OCI-LY3 (cell line): ENCODE measurements around the gene C5.
"Not testable (repeated sequence)": the region's sequence is repeated elsewhere in the genome, so short reads cannot be mapped to it uniquely, and the experiment has no call there.

Experiments
- H2AFZ ChIP-seq: fragments of 200-600, 300-600 bp; shearing (Covaris generic); 2 replicates; pipeline ENCODE4 v1.6.0; 2014; ENCODE audit warnings: antibody characterized with exemption, low read depth, low read length
- H3K27ac ChIP-seq: fragments of 200-600, 300-600 bp; sonication (generic); 2 replicates; pipeline ENCODE4 v1.5.1; 2014; ENCODE audit warnings: mild to moderate bottlenecking, low read length, moderate library complexity, mixed read lengths
- H3K27me3 ChIP-seq: fragments of 200-600, 300-600 bp; sonication (generic); 2 replicates; pipeline ENCODE4 v1.6.1; 2014; ENCODE audit warnings: low read depth, low read length, mixed read lengths
- H3K36me3 ChIP-seq: fragments of 200-600, 300-600 bp; sonication (generic); replicated peaks from 2 replicates; pipeline ENCODE3; 2014; ENCODE audit warnings: low read depth, low read length, mixed read lengths
- H3K4me1 ChIP-seq: fragments of 300-600, 200-600 bp; sonication (generic); 2 replicates; pipeline ENCODE4 v1.6.1; 2014; ENCODE audit warnings: low read length, mixed read lengths
- H3K4me2 ChIP-seq: fragments of 200-600, 300-600 bp; sonication (generic); 2 replicates; pipeline ENCODE4 v1.6.1; 2014; ENCODE audit warnings: low read length, mixed read lengths
- H3K4me3 ChIP-seq: fragments of 300-600, 200-600 bp; sonication (generic); 2 replicates; pipeline ENCODE4 v1.5.1; 2014; ENCODE audit warnings: antibody characterized with exemption, mild to moderate bottlenecking, low read length, moderate library complexity
- H3K79me2 ChIP-seq: fragments of 300-600, 200-600 bp; shearing (Covaris generic); 2 replicates; pipeline ENCODE4 v1.6.1; 2014; ENCODE audit warnings: mild to moderate bottlenecking, low read length, mixed read lengths
- H3K9ac ChIP-seq: fragments of 300-600, 200-600 bp; shearing (Covaris generic); 2 replicates; pipeline ENCODE4 v1.6.0; 2014; ENCODE audit warnings: mild to moderate bottlenecking, low read length, moderate library complexity
- H3K9me3 ChIP-seq: fragments of 200-600, 300-600 bp; shearing (Covaris generic); 2 replicates; pipeline ENCODE4 v1.6.1; 2014; ENCODE audit warnings: low read length, mixed read lengths; ENCODE audit not compliant: insufficient read depth
- H4K20me1 ChIP-seq: fragments of 200-600, 300-600 bp; sonication (generic); 2 replicates; pipeline ENCODE4 v1.6.1; 2016; ENCODE audit warnings: low read length, mixed read lengths; ENCODE audit not compliant: insufficient read depth
- EZH2phosphoT487 ChIP-seq: fragments of 200-600 bp; shearing (Covaris generic); IDR thresholded peaks from 2 replicates; pipeline ENCODE4 v1.6.1; 2018; ENCODE audit warnings: antibody characterized with exemption, mixed run types, low read depth
- TF ChIP-seq, protein P1 (sequence below): fragments of 200-600, 300-600 bp; sonication (generic); IDR thresholded peaks from 2 replicates; pipeline ENCODE4 v1.5.1; 2014; ENCODE audit warnings: antibody characterized with exemption, low read length, low read depth

The C5 gene

DNA sequence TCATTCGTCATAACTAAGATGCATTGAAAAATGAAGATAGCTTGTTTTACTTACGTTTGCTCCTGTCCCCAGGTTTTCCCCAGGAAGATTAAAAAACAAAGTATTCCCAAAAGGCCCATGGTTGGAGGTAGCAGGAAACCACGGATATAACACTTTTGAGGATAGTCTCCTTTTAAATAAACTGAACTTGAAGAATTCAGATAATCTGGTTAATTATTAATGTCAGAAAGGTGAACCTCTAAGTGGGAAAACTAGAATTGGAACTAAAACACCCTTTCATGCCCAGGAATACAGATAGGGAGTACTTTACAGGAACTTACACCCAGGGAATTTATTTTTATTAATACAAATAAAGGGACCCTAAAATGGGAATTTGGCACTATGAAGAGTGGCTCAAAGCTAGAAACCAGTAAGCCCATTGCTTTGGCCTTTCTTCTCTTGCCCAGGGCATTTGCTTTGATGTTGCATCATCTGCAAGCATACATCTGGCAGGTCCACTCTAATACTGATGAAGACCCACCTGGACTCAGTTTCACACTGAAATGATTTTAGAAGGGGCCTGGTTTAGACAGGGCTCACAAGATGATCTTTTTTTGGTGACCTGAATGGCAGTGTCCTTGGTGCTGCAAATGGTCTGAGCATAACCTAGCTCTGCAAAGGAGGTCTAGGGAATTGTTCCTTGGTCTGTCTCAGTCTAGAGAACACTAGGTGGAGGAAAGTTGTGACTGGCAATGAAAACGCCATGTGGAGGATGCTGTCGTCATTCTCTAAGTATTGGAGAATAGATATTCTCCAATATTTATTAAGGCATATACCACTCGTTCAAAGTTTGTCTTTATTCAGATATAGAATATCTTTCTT lies at the start of gene C5:
Gene C5, minus strand, starts transcription at position 148 of the 861 bp plus-strand sequence. Its CDS starts 29 bp downstream, at position 119.
- no peaks in the 10 kb centered on the region for H3K27me3 ChIP-seq
- H3K27ac ChIP-seq, result no peak within 1 kb of the TSS
- H3K4me3 ChIP-seq, result no peak within 1 kb of the TSS
- H3K4me2 ChIP-seq, result no peak within 1 kb of the TSS
- TF ChIP-seq, protein P1, sequence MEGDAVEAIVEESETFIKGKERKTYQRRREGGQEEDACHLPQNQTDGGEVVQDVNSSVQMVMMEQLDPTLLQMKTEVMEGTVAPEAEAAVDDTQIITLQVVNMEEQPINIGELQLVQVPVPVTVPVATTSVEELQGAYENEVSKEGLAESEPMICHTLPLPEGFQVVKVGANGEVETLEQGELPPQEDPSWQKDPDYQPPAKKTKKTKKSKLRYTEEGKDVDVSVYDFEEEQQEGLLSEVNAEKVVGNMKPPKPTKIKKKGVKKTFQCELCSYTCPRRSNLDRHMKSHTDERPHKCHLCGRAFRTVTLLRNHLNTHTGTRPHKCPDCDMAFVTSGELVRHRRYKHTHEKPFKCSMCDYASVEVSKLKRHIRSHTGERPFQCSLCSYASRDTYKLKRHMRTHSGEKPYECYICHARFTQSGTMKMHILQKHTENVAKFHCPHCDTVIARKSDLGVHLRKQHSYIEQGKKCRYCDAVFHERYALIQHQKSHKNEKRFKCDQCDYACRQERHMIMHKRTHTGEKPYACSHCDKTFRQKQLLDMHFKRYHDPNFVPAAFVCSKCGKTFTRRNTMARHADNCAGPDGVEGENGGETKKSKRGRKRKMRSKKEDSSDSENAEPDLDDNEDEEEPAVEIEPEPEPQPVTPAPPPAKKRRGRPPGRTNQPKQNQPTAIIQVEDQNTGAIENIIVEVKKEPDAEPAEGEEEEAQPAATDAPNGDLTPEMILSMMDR, result no peak
- no peak for TF ChIP-seq EZH2phosphoT487
- no peak within 1 kb of the TSS for H2AFZ ChIP-seq
- no peaks in the 10 kb centered on the region for H3K36me3 ChIP-seq
- no peaks in the 10 kb centered on the region for H4K20me1 ChIP-seq
- H3K9ac ChIP-seq, result no peak within 1 kb of the TSS
- no peaks in the 10 kb centered on the region for H3K4me1 ChIP-seq
- no peaks in the 10 kb centered on the region for H3K9me3 ChIP-seq
- H3K79me2 ChIP-seq, result no peaks in the 10 kb centered on the region

DNA sequence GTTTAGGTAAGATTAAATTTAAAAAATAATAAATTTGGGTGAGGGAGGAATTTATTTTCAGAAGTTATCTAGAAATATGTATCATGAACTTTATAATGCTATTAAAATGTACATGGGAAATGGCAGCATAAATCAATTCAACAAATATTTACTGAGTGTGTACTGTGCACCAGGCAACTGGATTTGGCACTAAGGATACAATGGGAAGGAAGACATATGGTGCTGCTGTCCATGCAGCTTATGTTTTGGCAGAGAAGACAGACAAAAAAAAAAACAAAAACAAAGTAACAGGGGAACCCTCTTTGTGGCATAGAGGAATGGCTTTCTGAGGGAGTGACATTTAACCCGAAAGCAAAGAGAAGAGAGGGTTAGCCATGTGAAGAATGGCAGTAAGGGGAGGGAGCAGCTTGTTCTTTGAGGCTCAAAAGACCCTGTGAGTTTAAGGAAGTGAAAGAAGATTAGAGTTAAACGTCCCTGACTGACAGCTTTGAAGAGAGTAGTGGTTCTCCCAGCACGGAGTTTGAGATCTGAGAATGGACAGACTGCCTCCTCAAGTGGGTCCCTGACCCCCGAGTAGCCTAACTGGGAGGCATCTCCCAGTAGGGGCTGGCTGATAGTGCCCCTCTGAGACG lies 48.6 kb upstream of the C5 start:
- no peaks in the 10 kb centered on the region for H3K79me2 ChIP-seq
- TF ChIP-seq, protein P1, result no peak
- no peak for TF ChIP-seq EZH2phosphoT487
- no peak overlapping the region for H3K4me3 ChIP-seq
- H3K4me1 ChIP-seq, result peaks cover 11% of the 10 kb centered on the region
- peaks cover 41% of the 10 kb centered on the region for H3K36me3 ChIP-seq
- no peak overlapping the region for H3K9ac ChIP-seq
- no peak overlapping the region for H3K4me2 ChIP-seq
- H4K20me1 ChIP-seq, result no peaks in the 10 kb centered on the region
- no peaks in the 10 kb centered on the region for H3K27me3 ChIP-seq
- no peak overlapping the region for H2AFZ ChIP-seq
- no peak overlapping the region for H3K27ac ChIP-seq
- no peaks in the 10 kb centered on the region for H3K9me3 ChIP-seq

DNA sequence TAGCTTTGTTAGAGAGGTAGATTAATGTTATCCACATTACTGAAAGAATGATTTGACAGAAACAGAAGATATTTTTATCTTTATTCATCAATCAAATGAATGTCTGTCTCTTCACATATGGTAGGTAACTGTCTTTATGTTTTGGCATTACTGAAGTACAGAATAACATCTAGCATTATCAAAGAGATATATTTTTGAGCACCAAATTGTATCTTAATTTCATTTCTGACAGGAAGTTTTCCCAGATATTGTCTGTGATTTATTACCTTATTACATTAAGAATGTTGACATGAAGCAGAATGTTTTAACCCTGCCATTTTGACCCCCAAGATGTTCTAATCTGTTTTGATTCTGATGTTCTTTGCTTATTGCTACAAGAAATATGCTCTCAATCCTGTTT lies 45.0 kb upstream of the C5 start:
- Histone ChIP-seq H3K4me2 (no peak overlapping the region), H3K27ac (no peak overlapping the region), H3K79me2 (no peaks in the 10 kb centered on the region), H3K4me3 (no peak overlapping the region), H4K20me1 (no peaks in the 10 kb centered on the region), H3K4me1 (peaks cover 11% of the 10 kb centered on the region), H3K9ac (no peak overlapping the region), H2AFZ (no peak overlapping the region), H3K27me3 (no peaks in the 10 kb centered on the region), H3K36me3 (peaks cover 60% of the 10 kb centered on the region), H3K9me3 (no peaks in the 10 kb centered on the region)
- TF ChIP-seq, protein P1, result no peak
- no peak for TF ChIP-seq EZH2phosphoT487

DNA sequence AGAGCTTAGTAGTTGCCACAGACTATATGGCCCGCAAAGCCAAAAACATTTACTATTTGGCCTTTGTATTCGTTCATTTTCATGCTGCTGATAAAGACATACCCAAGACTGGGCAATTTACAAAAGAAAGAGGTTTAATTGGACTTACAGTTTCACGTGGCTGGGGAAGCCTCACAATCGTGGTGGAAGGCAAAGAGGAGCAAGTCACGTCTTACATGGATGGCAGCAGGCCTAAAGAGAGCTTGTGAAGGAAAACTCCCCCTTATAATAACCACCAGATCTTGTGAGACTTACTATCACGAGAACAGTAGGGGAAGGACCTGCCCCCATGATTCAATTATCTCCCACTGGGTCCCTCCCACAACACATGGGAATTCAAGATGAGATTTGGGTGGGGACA lies 40.7 kb upstream of the C5 start:
- H3K9me3 ChIP-seq, H3K9ac ChIP-seq, H3K4me2 ChIP-seq, H3K4me3 ChIP-seq, H3K27ac ChIP-seq, H3K27me3 ChIP-seq, H2AFZ ChIP-seq, H4K20me1 ChIP-seq: not testable (repeated sequence)
- Histone ChIP-seq H3K4me1 (peaks cover 10% of the 10 kb centered on the region), H3K36me3 (peaks cover 54% of the 10 kb centered on the region), H3K79me2 (peaks cover 15% of the 10 kb centered on the region)
